IMR-90 (cell line): ENCODE data around the gene PRKCG. TPM values are rescaled to one million over a fixed set of nuclear protein-coding genes. Genes with fewer than 3 reads are reported as not detected.
"Not testable (repeated sequence)": the region's sequence is repeated elsewhere in the genome, so short reads cannot be mapped to it uniquely, and the experiment has no call there.

Experiments used
- ATAC-seq: fragments of 200-7000 bp; cut with Tn5 transposase; 2 replicates; pipeline ENCODE4 v1.9.1; 2020; ENCODE audit warnings: low read depth, mild to moderate bottlenecking, moderate library complexity
- BruUV-seq: library from RNA; stranded (reverse); fragments of 400-500 nt; replicated peaks from 2 replicates; lab custom pipeline; 2021; lab: Mats Ljungman, UMichigan
- CTCF ChIA-PET: fragments of 300-600 bp; formaldehyde crosslinking; extraction: SDS; loops from one replicate; lab custom pipeline; 2021; ENCODE audit warnings: antibody characterized with exemption; lab: Yijun Ruan, JAX
- POLR2A ChIA-PET: fragments of 300-600 bp; sonication (Branson Sonifier 250); formaldehyde crosslinking; loops from one replicate; lab custom pipeline; 2022; ENCODE audit warnings: antibody characterized with exemption; ENCODE audit not compliant: unreplicated experiment; lab: Charles Lee
- DNase-seq: peaks from one replicate; pipeline ENCODE4 v3.0.0; 2013
- H2AFZ ChIP-seq: replicated peaks from 2 replicates; pipeline ENCODE3; 2013; ENCODE audit warnings: low read length, mild to moderate bottlenecking; ENCODE audit not compliant: poor library complexity
- H2AK5ac ChIP-seq: 2 replicates; pipeline ENCODE4 v1.6.1; 2013; ENCODE audit warnings: low read depth, low read length, inconsistent platforms
- H2AK9ac ChIP-seq: replicated peaks from 2 replicates; pipeline ENCODE3; 2013; ENCODE audit warnings: mild to moderate bottlenecking, low read depth, low read length, moderate library complexity; ENCODE audit not compliant: poor library complexity
- H2BK120ac ChIP-seq: 2 replicates; pipeline ENCODE4 v1.6.1; 2013; ENCODE audit warnings: low read depth, low read length, inconsistent platforms
- H2BK15ac ChIP-seq: 3 replicates; pipeline ENCODE4 v1.6.1; 2013; ENCODE audit warnings: low read depth, low read length, inconsistent platforms
- H2BK20ac ChIP-seq: 2 replicates; pipeline ENCODE4 v1.6.1; 2013; ENCODE audit warnings: low read depth, mild to moderate bottlenecking, inconsistent platforms, low read length, moderate library complexity
- H2BK5ac ChIP-seq: 2 replicates; pipeline ENCODE4 v1.6.1; 2013; ENCODE audit warnings: mild to moderate bottlenecking, low read depth, low read length, inconsistent platforms; ENCODE audit not compliant: poor library complexity, severe bottlenecking
- H3K14ac ChIP-seq: replicated peaks from 2 replicates; pipeline ENCODE4 v1.6.1; 2013; ENCODE audit warnings: low read depth, low read length, inconsistent platforms
- H3K18ac ChIP-seq: 2 replicates; pipeline ENCODE4 v1.6.1; 2013; ENCODE audit warnings: low read depth, low read length, control low read depth
- H3K23ac ChIP-seq: 2 replicates; pipeline ENCODE4 v1.6.1; 2013; ENCODE audit warnings: low read depth, low read length, inconsistent platforms
- H3K27ac ChIP-seq: 2 replicates; pipeline ENCODE4 v1.5.1; 2013; ENCODE audit warnings: mild to moderate bottlenecking, control low read depth, low read length; ENCODE audit not compliant: insufficient read depth
- H3K27me3 ChIP-seq: 2 replicates; pipeline ENCODE4 v1.6.1; 2013; ENCODE audit warnings: low read length; ENCODE audit not compliant: control insufficient read depth, insufficient read depth
- H3K36me3 ChIP-seq: 2 replicates; pipeline ENCODE4 v1.6.1; 2013; ENCODE audit warnings: low read length, mixed read lengths; ENCODE audit not compliant: control insufficient read depth, insufficient read depth
- H3K4ac ChIP-seq: 2 replicates; pipeline ENCODE4 v1.6.1; 2013; ENCODE audit warnings: low read depth, low read length, inconsistent platforms
- H3K4me1 ChIP-seq: 2 replicates; pipeline ENCODE4 v1.6.1; 2013; ENCODE audit warnings: low read length, mixed read lengths; ENCODE audit not compliant: control insufficient read depth, insufficient read depth
- H3K4me2 ChIP-seq: 2 replicates; pipeline ENCODE4 v1.6.1; 2013; ENCODE audit warnings: low read depth, mild to moderate bottlenecking, control low read depth, low read length, moderate library complexity
- H3K4me3 ChIP-seq: 2 replicates; pipeline ENCODE4 v1.5.1; 2013; ENCODE audit warnings: low read depth, mild to moderate bottlenecking, control low read depth, low read length, moderate library complexity; ENCODE audit not compliant: insufficient read depth
- H3K56ac ChIP-seq: 2 replicates; pipeline ENCODE4 v1.6.1; 2013; ENCODE audit warnings: low read length, inconsistent platforms; ENCODE audit not compliant: insufficient read depth; ENCODE audit errors: extremely low read depth
- H3K79me1 ChIP-seq, 2 experiments: 2 replicates each; pipeline ENCODE4 v1.6.1; 2013; ENCODE audit warnings: low read length in 2 of 2, inconsistent platforms in 1 of 2, low read depth in 1 of 2
- H3K9ac ChIP-seq: 2 replicates; pipeline ENCODE4 v1.6.1; 2013; ENCODE audit warnings: low read depth, low read length, control low read depth
- H3K9me1 ChIP-seq: 2 replicates; pipeline ENCODE4 v1.6.1; 2013; ENCODE audit warnings: low read length, inconsistent platforms; ENCODE audit not compliant: insufficient read depth
- H3K9me3 ChIP-seq: 2 replicates; pipeline ENCODE4 v1.6.1; 2013; ENCODE audit warnings: low read length; ENCODE audit not compliant: control insufficient read depth, insufficient read depth
- H4K20me1 ChIP-seq: 2 replicates; pipeline ENCODE4 v1.6.1; 2013; ENCODE audit warnings: low read length, inconsistent platforms; ENCODE audit not compliant: insufficient read depth
- H4K5ac ChIP-seq: 2 replicates; pipeline ENCODE4 v1.6.1; 2013; ENCODE audit warnings: mild to moderate bottlenecking, low read depth, low read length, control low read depth
- H4K8ac ChIP-seq, 2 experiments: 2 replicates each; pipeline ENCODE4 v1.6.1; 2013; ENCODE audit warnings: low read depth in 2 of 2, low read length in 2 of 2, control low read depth in 1 of 2, inconsistent platforms in 1 of 2
- H4K91ac ChIP-seq: 2 replicates; pipeline ENCODE4 v1.6.1; 2013; ENCODE audit warnings: low read depth, low read length, inconsistent platforms; ENCODE audit not compliant: insufficient read depth
- BHLHE40 ChIP-seq: fragments of 150-350 bp; IDR thresholded peaks from 2 replicates; pipeline ENCODE4 v1.6.1; 2016; ENCODE audit warnings: mild to moderate bottlenecking, low read depth, low read length
- CEBPB ChIP-seq: IDR thresholded peaks from 2 replicates; pipeline ENCODE4 v1.6.1; 2012; ENCODE audit warnings: low read depth, low read length, improper control_type of control experiment
- CTCF ChIP-seq: conservative IDR thresholded peaks from 2 replicates; pipeline ENCODE4 v1.5.1; 2012; ENCODE audit warnings: mild to moderate bottlenecking, low read depth, low read length, improper control_type of control experiment
- WGBS, 2 experiments: methylation state at CpG; one replicate each; pipeline versions ENCODE4 v1.1.5 to v1.1.7; 2013; ENCODE audit warnings: missing lambda C conversion rate in 2 of 2; ENCODE audit not compliant: insufficient read length in 1 of 2; ENCODE audit errors: extremely low coverage in 2 of 2; 5-methylcytosine and 5-hydroxymethylcytosine counted together
- dilution Hi-C: fragments of 300-500 bp; cut with HindIII; formaldehyde crosslinking; loops from one replicate; pipeline ENCODE4 v1.14.3; 2018; ENCODE audit warnings: low sequenced_read_pairs; ENCODE audit not compliant: unreplicated experiment
- in situ Hi-C: fragments of 300-500 bp; cut with MboI; formaldehyde crosslinking; loops from 3 replicates; pipeline ENCODE4 v1.14.3; 2019; ENCODE audit warnings: low sequenced_read_pairs, inconsistent platforms, mixed read lengths
- intact Hi-C: fragments of 100-400 bp; cut with micrococcal nuclease; formaldehyde crosslinking; loops from 2 replicates; pipeline ENCODE4 v1.10.0; 2022
- polyA plus RNA-seq, 3 experiments: library from polyadenylated mRNA; depleted of rRNA; stranded (reverse); fragments of >200 nt; gene quantifications; 2 replicates each; pipeline ENCODE4 v1.2.3, GENCODE V29; 2012; ENCODE audit warnings: low replicate concordance in 1 of 3
- total RNA-seq: library from RNA; depleted of rRNA; stranded (reverse); fragments of >200 nt; gene quantifications from 2 replicates; pipeline ENCODE4 v1.2.3, GENCODE V29; 2012

Gene PRKCG
- total and polyA plus RNA-seq, 2 of the 4 experiments (the other 2 are of a cell fraction), result not detected

- peak; percentile 31 for TF ChIP-seq BHLHE40
- TF ChIP-seq CTCF, result peak; percentile 46
- TF ChIP-seq CEBPB, result no peak
Measured at GRCh38 chr19:53881482-53882390, at the start of gene PRKCG (continued).

GRCh38 chr19:53832861-53833260 is 49.1 kb upstream of the PRKCG start:
- H4K8ac ChIP-seq, H3K79me1 ChIP-seq, H3K4ac ChIP-seq, H3K9ac ChIP-seq, ATAC-seq, H3K27ac ChIP-seq, H2BK5ac ChIP-seq, DNase-seq, dilution Hi-C loops, H3K23ac ChIP-seq, H3K56ac ChIP-seq, H4K91ac ChIP-seq, H3K14ac ChIP-seq, H2BK20ac ChIP-seq, intact Hi-C loops, in situ Hi-C loops, H2AK5ac ChIP-seq, H3K4me2 ChIP-seq, H3K9me1 ChIP-seq, BruUV-seq, H3K4me1 ChIP-seq, H3K27me3 ChIP-seq, H3K4me3 ChIP-seq, H3K18ac ChIP-seq, H2BK120ac ChIP-seq, H4K5ac ChIP-seq, H4K20me1 ChIP-seq, H2AK9ac ChIP-seq, POLR2A ChIA-PET, H3K36me3 ChIP-seq, H2AFZ ChIP-seq, H3K9me3 ChIP-seq, H2BK15ac ChIP-seq: not testable (repeated sequence)
- WGBS, 2 experiments, result 7% methylated on average over 5 of the region's 13 CpGs; no CpG with 5 or more reads in 1 of the 2 experiments
- CTCF ChIA-PET, result interaction anchor here (1.3 kb wide), 1 partner anchor 10 kb away, joined by 3 read pairs; no protein-coding TSS in a partner anchor

- intact Hi-C loops, in situ Hi-C loops, BruUV-seq, H3K27me3 ChIP-seq, H3K36me3 ChIP-seq, H4K91ac ChIP-seq, H2BK120ac ChIP-seq, POLR2A ChIA-PET, H2BK15ac ChIP-seq, H3K23ac ChIP-seq, H4K8ac ChIP-seq, DNase-seq, H3K9me3 ChIP-seq, H2AK5ac ChIP-seq, H2BK20ac ChIP-seq, H3K9ac ChIP-seq, H3K79me1 ChIP-seq, H3K4ac ChIP-seq, H2AFZ ChIP-seq, H2BK5ac ChIP-seq, H4K20me1 ChIP-seq, H3K14ac ChIP-seq, H3K56ac ChIP-seq, H3K4me3 ChIP-seq, H3K4me1 ChIP-seq, H3K27ac ChIP-seq, H3K18ac ChIP-seq, dilution Hi-C loops, H3K4me2 ChIP-seq, H3K9me1 ChIP-seq, CTCF ChIA-PET, ATAC-seq, H2AK9ac ChIP-seq, H4K5ac ChIP-seq: not testable (repeated sequence)
- no CpG with 5 or more reads among the region's 5 CpGs for WGBS, 2 experiments
Measured at GRCh38 chr19:53838446-53838845, 43.6 kb upstream of the PRKCG start.
